Measurements from ENCODE around the gene GJA9.
"Not testable (repeated sequence)": the region's sequence is repeated elsewhere in the genome, so short reads cannot be mapped to it uniquely, and the experiment has no call there.

The GJA9 gene
- 0 reads per million in 9 experiments for total RNA-seq

- DNase-seq = no peak
- Mint-ChIP-seq H3K36me3 (ENCODE audit: insufficient read depth) (no peaks in the 10 kb centered on the region), H3K9me3 (no peaks in the 10 kb centered on the region), H3K27me3 (no peaks in the 10 kb centered on the region), H3K4me1 (ENCODE audit: low read depth in 2 of 2) (no peaks in the 10 kb centered on the region), H3K27ac (no peak within 1 kb of the TSS), H3K4me3 (no peak within 1 kb of the TSS)
- no peak for ATAC-seq (replicated peaks)
Measured at GRCh38 chr1:38881487-38881886, at the start of gene GJA9. TSS of gene GJA9 (minus strand) at chr1:38881587. CDS start at chr1:38876098, 5,489 bp downstream.

- peaks cover 14 to 15% of the 10 kb centered on the region in 2 donors for H3K27me3 Mint-ChIP-seq
Measured at GRCh38 chr1:38929476-38929875, 48.1 kb upstream of the GJA9 start.

GRCh38 chr1:38929054-38929453, 47.7 kb upstream of the GJA9 start:
- Mint-ChIP-seq H3K9me3 (no peaks in the 10 kb centered on the region), H3K4me1 (ENCODE audit: low read depth in 2 of 2) (no peaks in the 10 kb centered on the region), H3K27me3 (peaks cover 14 to 15% of the 10 kb centered on the region in 2 donors), H3K4me3 (no peak overlapping the region), H3K36me3 (ENCODE audit: insufficient read depth) (no peaks in the 10 kb centered on the region), H3K27ac (no peak overlapping the region)
- DNase-seq = no peak
- no peak for ATAC-seq (replicated peaks)

More at GRCh38 chr1:38929476-38929875, 48.1 kb upstream of the GJA9 start:
- H3K27ac Mint-ChIP-seq = no peak overlapping the region
- H3K9me3 Mint-ChIP-seq = no peaks in the 10 kb centered on the region
- H3K4me1 Mint-ChIP-seq (ENCODE audit: low read depth in 2 of 2) = no peaks in the 10 kb centered on the region
- no peak for DNase-seq
- no peaks in the 10 kb centered on the region for H3K36me3 Mint-ChIP-seq (ENCODE audit: insufficient read depth)
- ATAC-seq (replicated peaks) = no peak
- H3K4me3 Mint-ChIP-seq = no peak overlapping the region

GRCh38 chr1:38926091-38926490, 44.7 kb upstream of the GJA9 start:
- Mint-ChIP-seq H3K36me3 (ENCODE audit: insufficient read depth) (no peaks in the 10 kb centered on the region), H3K4me1 (ENCODE audit: low read depth in 2 of 2) (no peaks in the 10 kb centered on the region), H3K9me3 (no peaks in the 10 kb centered on the region), H3K4me3 (no peak overlapping the region), H3K27me3 (no peaks in the 10 kb centered on the region), H3K27ac (no peak overlapping the region)
- ATAC-seq (replicated peaks) (no peak), DNase-seq (no peak)

- Mint-ChIP-seq H3K27me3 (no peaks in the 10 kb centered on the region), H3K36me3 (ENCODE audit: insufficient read depth) (no peaks in the 10 kb centered on the region)
Measured at GRCh38 chr1:38925391-38925790, 44.0 kb upstream of the GJA9 start.

GRCh38 chr1:38923607-38924006, 42.2 kb upstream of the GJA9 start:
- no peak overlapping the region for H3K4me3 Mint-ChIP-seq
- DNase-seq = no peak
- H3K36me3 Mint-ChIP-seq (ENCODE audit: insufficient read depth) = no peaks in the 10 kb centered on the region
- no peaks in the 10 kb centered on the region for H3K9me3 Mint-ChIP-seq
- no peaks in the 10 kb centered on the region for H3K4me1 Mint-ChIP-seq (ENCODE audit: low read depth in 2 of 2)
- no peaks in the 10 kb centered on the region for H3K27me3 Mint-ChIP-seq
- H3K27ac Mint-ChIP-seq = no peak overlapping the region
- ATAC-seq (replicated peaks) = no peak

More at GRCh38 chr1:38925391-38925790, 44.0 kb upstream of the GJA9 start:
- no peaks in the 10 kb centered on the region for H3K9me3 Mint-ChIP-seq
- H3K4me3 Mint-ChIP-seq = no peak overlapping the region
- ATAC-seq (replicated peaks) (no peak), DNase-seq (no peak)
- H3K4me1 Mint-ChIP-seq (ENCODE audit: low read depth in 2 of 2) = no peaks in the 10 kb centered on the region
- no peak overlapping the region for H3K27ac Mint-ChIP-seq

GRCh38 chr1:38919130-38919529, 37.7 kb upstream of the GJA9 start:
- Mint-ChIP-seq H3K27me3 (no peaks in the 10 kb centered on the region), H3K4me1 (ENCODE audit: low read depth in 2 of 2) (no peaks in the 10 kb centered on the region), H3K4me3 (no peak overlapping the region), H3K9me3 (no peaks in the 10 kb centered on the region), H3K27ac (peak overlapping the region; percentile 4 to 7), H3K36me3 (ENCODE audit: insufficient read depth) (no peaks in the 10 kb centered on the region)
- DNase-seq (no peak), ATAC-seq (replicated peaks) (no peak)

GRCh38 chr1:38918568-38918967, 37.2 kb upstream of the GJA9 start:
- DNase-seq = no peak
- ATAC-seq (replicated peaks) = no peak
- Mint-ChIP-seq H3K4me3 (no peak overlapping the region), H3K27ac (no peak overlapping the region), H3K36me3 (ENCODE audit: insufficient read depth) (no peaks in the 10 kb centered on the region), H3K4me1 (ENCODE audit: low read depth in 2 of 2) (no peaks in the 10 kb centered on the region), H3K27me3 (no peaks in the 10 kb centered on the region), H3K9me3 (no peaks in the 10 kb centered on the region)

GRCh38 chr1:38917772-38918171, 36.4 kb upstream of the GJA9 start:
- ATAC-seq (replicated peaks) (no peak), DNase-seq (no peak)
- Mint-ChIP-seq H3K4me1 (ENCODE audit: low read depth in 2 of 2) (no peaks in the 10 kb centered on the region), H3K27ac (no peak overlapping the region), H3K4me3 (no peak overlapping the region), H3K27me3 (no peaks in the 10 kb centered on the region), H3K36me3 (ENCODE audit: insufficient read depth) (no peaks in the 10 kb centered on the region), H3K9me3 (no peaks in the 10 kb centered on the region)

GRCh38 chr1:38917337-38917736, 36.0 kb upstream of the GJA9 start:
- Mint-ChIP-seq H3K27ac (no peak overlapping the region), H3K27me3 (no peaks in the 10 kb centered on the region), H3K36me3 (ENCODE audit: insufficient read depth) (no peaks in the 10 kb centered on the region), H3K4me3 (no peak overlapping the region), H3K4me1 (ENCODE audit: low read depth in 2 of 2) (no peaks in the 10 kb centered on the region), H3K9me3 (no peaks in the 10 kb centered on the region)
- no peak for DNase-seq
- ATAC-seq (replicated peaks) = no peak

GRCh38 chr1:38915352-38915948, 34.1 kb upstream of the GJA9 start:
- Mint-ChIP-seq H3K36me3 (ENCODE audit: insufficient read depth) (no peaks in the 10 kb centered on the region), H3K4me1 (ENCODE audit: low read depth in 2 of 2) (no peaks in the 10 kb centered on the region), H3K27me3 (no peaks in the 10 kb centered on the region), H3K27ac (no peak overlapping the region), H3K4me3 (no peak overlapping the region), H3K9me3 (no peaks in the 10 kb centered on the region)
- DNase-seq (no peak), ATAC-seq (replicated peaks) (no peak)

- not testable (repeated sequence) for H3K27ac Mint-ChIP-seq; DNase-seq; H3K27me3 Mint-ChIP-seq; H3K9me3 Mint-ChIP-seq; H3K36me3 Mint-ChIP-seq (ENCODE audit: insufficient read depth); ATAC-seq (replicated peaks); H3K4me3 Mint-ChIP-seq; H3K4me1 Mint-ChIP-seq (ENCODE audit: low read depth in 2 of 2)
Measured at GRCh38 chr1:38914908-38915307, 33.5 kb upstream of the GJA9 start.

GRCh38 chr1:38908821-38909220, 27.4 kb upstream of the GJA9 start:
- H3K4me1 Mint-ChIP-seq (ENCODE audit: low read depth in 2 of 2) = no peaks in the 10 kb centered on the region
- no peaks in the 10 kb centered on the region for H3K27me3 Mint-ChIP-seq
- DNase-seq (no peak), ATAC-seq (replicated peaks) (no peak)
- no peaks in the 10 kb centered on the region for H3K9me3 Mint-ChIP-seq
- no peaks in the 10 kb centered on the region for H3K36me3 Mint-ChIP-seq (ENCODE audit: insufficient read depth)
- peak overlapping the region in 1 of 2 donors; percentile 38 for H3K27ac Mint-ChIP-seq
- no peak overlapping the region for H3K4me3 Mint-ChIP-seq

GRCh38 chr1:38905985-38906384, 24.6 kb upstream of the GJA9 start:
- Mint-ChIP-seq H3K4me1 (ENCODE audit: low read depth in 2 of 2) (no peaks in the 10 kb centered on the region), H3K27me3 (no peaks in the 10 kb centered on the region), H3K27ac (no peak overlapping the region), H3K9me3 (no peaks in the 10 kb centered on the region), H3K4me3 (no peak overlapping the region), H3K36me3 (ENCODE audit: insufficient read depth) (peaks cover 5% of the 10 kb centered on the region)
- ATAC-seq (replicated peaks) = no peak
- DNase-seq = no peak

- H3K4me3 Mint-ChIP-seq = no peak overlapping the region
- H3K4me1 Mint-ChIP-seq (ENCODE audit: low read depth in 2 of 2) = no peaks in the 10 kb centered on the region
- H3K27me3 Mint-ChIP-seq = no peaks in the 10 kb centered on the region
- H3K9me3 Mint-ChIP-seq = no peaks in the 10 kb centered on the region
- H3K27ac Mint-ChIP-seq = no peak overlapping the region
- peaks cover 5% of the 10 kb centered on the region for H3K36me3 Mint-ChIP-seq (ENCODE audit: insufficient read depth)
- ATAC-seq (replicated peaks) (no peak), DNase-seq (no peak)
Measured at GRCh38 chr1:38899560-38899959, 18.2 kb upstream of the GJA9 start.
